HG03439 (cell line): ENCODE results near the gene CUTC.
"Not testable (repeated sequence)": the region's sequence is repeated elsewhere in the genome, so short reads cannot be mapped to it uniquely, and the experiment has no call there.

ENCODE experiments used
- ATAC-seq: cut with Tn5 transposase; IDR thresholded peaks from one replicate; pipeline ENCODE4 v1.9.1; 2021; ENCODE audit warnings: mild to moderate bottlenecking, moderate library complexity; ENCODE audit not compliant: unreplicated experiment

CUTC gene

DNA sequence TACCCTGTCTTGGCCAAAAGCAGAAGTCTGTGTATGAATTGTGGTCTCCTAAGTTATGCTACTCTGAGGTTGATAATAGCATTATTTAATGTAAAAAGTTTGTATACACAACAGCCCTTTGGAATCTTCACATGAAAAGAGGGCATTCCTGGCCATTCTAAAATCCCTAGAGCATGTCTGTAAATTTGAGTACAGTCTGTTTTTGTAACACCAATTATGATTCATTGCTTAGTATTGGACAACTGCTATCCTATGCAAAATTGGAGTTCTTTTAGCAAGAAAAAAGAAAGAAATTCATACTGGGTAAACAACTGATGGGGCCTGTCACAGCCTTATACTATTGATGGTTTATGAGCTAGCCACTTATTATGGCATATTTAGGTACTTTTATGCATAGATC is 10.2 kb downstream of the CUTC start:
- no peak for ATAC-seq

GRCh38 chr10:99742701-99743100 is 10.7 kb downstream of the CUTC start:
- no peak for ATAC-seq

DNA sequence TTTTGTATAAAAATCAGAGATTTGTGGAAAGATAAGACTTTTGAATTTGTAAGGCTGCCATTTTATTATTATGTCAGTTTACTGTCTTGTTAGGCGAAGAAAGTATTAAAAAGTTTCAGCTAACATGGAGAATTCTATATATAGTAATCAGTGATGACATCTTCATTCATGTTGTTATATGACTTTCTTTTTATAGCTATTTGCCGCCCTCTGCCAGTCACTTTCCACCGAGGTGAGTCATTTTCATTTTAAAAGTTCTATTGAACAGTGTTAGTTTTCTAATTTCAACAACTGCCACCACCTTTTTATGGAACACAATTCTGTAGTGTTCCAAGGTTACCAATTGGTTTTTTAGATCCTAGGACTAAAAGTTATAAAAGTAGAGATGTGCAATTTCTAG is 11.8 kb downstream of the CUTC start:
- ATAC-seq = no peak

DNA sequence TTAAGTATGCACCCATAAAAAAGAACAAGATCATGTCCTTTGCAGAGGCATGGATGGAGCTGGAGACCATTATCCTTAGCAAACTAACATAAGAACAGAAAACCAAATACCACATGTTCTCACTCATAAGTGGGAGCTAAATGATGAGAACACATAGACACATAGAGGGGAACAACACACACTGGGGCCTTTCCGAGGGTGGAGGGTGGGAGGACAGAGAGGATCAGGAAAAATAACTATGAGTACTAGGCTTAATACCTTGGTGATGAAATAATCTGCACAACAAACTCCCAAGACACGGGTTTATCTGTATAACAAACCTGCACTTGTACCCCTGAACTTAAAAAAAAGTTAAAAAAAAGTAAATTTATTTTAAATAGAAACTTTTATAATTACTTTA is 14.1 kb downstream of the CUTC start:
- not testable (repeated sequence) for ATAC-seq

- ATAC-seq = no peak
Observed at GRCh38 chr10:99748823-99749451, 16.9 kb downstream of the CUTC start.

DNA sequence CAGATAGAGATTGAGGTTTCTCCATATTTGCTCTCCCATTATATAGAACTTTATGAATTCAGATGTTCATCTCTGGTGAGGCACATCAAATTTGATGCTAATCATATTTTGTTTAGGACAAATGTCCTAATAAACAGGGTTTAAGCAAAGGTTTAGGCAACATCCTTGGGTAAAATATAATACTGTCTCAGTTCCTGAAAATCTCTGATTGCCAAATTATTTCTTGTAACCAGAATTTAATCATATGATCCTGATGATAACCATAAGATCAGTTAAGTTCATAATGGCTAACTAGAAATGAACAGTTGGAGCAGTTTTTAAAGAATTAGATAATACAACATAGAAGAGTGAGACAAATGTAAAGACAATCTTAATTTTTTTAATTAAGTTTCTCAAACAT is 18.6 kb downstream of the CUTC start:
- ATAC-seq = no peak

DNA sequence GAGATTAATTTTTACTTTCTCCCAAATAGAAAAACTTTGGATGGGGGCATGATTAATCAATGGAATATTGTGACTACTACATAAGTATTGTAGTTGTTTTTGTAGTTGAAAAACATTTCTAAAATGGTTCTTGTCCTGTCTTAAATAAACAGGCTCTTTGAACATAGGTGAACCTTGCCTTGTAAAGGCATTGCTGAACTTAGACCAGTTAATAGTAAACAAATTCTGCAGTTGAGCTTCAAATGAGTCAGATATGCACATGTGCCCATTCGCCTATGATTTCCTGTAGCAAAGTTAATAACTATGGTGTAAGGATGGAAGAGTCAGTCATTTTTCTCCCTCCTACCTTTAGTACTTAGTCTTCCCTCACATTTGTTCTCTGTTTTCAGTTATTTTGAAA is 22.6 kb downstream of the CUTC start:
- no peak for ATAC-seq

DNA sequence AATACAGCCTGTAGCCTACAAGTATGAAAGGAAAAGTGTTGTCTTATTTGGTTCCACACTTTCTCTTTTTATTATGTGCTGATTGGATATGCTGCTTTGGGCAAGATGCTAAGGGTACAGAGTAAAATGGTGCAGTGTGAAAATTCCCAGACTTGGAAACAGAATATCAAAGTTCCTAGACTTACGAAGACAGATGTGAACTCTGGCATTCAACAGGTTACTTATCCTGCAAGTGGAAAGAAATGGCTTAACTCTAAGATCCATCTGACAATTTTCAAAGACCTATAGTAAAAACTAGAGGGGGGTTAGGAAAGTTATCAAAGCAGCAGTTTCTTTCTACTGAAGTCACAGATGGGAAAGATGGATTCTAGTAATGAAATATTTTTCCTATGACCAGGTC is 24.1 kb downstream of the CUTC start:
- no peak for ATAC-seq

GRCh38 chr10:99758211-99758891 is 26.3 kb downstream of the CUTC start:
- no peak for ATAC-seq

DNA sequence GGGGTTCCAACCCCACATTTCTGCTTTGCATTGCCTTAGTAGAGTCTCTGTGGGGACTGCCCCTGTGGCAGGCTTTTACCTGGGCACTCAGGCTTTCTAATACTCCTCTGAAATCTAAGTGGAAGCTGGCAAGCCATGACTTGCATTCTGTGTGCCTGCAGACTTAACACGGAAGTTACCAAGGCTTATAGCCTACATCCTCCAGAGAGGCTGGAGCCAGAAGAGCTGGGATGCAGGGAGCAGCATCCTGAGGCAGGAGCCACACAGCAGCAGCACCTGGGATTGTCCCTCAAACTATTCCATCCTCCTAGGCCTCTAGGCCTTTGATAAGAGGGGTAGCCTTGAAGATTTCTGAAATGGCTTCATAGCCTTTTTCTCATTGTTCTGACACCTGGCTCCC is 28.3 kb downstream of the CUTC start:
- ATAC-seq = no peak

DNA sequence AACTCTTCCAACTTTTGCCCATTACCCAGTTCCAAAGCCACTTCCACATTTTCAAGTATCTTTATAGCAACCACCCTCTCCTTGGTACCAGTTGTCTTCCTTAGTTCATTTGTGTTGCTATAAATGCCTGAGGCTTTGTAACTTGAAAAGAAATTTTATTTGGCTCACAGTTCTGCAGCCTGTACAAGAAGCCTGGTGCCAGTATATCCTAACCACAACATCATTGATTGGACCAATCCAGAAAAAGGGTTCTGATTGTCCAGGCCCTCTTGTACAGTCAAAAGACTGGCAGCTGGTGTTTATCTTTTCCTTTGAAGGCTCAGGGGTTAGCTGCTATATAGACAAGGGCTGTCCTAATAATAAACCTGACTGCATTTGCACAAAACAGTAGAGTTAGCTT is 29.3 kb downstream of the CUTC start:
- no peak for ATAC-seq

- ATAC-seq = peak; percentile 33
Observed at GRCh38 chr10:99765672-99766301, 33.8 kb downstream of the CUTC start.

GRCh38 chr10:99766302-99766681 is 34.3 kb downstream of the CUTC start:
- ATAC-seq = peak; percentile 85

DNA sequence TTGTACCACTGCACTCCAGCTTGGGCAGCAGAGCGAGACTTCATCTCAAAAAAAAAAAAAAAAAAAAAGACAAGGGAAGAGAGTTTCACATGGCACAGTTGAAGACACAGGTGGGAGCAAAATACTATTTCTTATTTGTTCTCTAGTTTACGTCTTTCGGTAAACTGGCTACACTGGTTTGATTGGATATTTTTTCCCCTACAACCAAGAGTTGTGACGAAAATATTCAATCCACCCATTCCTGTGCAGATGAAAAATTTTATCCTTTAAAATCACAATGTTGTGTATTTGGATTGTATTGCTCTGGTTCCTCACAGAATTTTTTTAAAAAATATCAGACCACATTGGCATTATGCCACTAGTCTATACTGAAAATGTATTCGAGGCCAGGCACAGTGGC is 35.9 kb downstream of the CUTC start:
- ATAC-seq = no peak

DNA sequence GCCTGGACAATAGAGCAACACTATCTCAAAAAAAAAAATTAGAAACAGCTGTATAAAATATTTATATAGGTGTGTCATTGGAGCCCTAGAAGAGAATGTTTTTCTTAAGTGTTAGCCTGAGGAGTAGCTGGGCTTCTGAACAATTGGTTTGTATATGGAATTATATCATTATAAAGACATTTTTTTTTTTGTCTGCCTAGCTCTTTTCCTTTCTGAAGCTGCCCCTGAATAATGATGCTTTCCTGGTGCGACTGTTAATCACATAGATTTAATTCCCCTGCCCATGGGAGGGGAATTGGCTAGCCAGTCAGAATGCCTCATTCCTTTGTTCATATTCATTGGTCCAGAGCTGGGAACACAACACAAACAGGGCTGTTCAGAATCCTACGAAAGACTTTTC is 36.5 kb downstream of the CUTC start:
- ATAC-seq = no peak

- ATAC-seq = no peak
Observed at GRCh38 chr10:99769706-99770105, 37.7 kb downstream of the CUTC start.

GRCh38 chr10:99770408-99771045 is 38.5 kb downstream of the CUTC start:
- ATAC-seq = no peak

DNA sequence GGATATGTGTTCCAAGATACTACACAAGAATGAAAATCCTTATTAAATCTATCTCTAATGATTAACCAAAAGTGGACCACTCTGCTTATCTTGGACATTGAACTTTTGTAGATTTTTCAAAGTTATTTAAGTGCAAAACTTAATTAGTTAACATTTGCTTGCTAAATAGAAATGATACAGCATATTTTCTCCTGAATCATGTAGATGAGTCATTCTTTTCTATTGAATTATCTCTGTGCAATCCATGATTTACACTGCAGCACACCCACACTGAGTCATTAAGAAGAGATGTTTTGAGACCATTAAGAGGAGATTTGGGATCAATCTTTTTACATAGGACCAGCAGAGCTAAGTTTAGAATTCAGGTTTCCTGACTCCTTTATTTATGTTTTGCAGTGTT is 43.8 kb downstream of the CUTC start:
- ATAC-seq = no peak

DNA sequence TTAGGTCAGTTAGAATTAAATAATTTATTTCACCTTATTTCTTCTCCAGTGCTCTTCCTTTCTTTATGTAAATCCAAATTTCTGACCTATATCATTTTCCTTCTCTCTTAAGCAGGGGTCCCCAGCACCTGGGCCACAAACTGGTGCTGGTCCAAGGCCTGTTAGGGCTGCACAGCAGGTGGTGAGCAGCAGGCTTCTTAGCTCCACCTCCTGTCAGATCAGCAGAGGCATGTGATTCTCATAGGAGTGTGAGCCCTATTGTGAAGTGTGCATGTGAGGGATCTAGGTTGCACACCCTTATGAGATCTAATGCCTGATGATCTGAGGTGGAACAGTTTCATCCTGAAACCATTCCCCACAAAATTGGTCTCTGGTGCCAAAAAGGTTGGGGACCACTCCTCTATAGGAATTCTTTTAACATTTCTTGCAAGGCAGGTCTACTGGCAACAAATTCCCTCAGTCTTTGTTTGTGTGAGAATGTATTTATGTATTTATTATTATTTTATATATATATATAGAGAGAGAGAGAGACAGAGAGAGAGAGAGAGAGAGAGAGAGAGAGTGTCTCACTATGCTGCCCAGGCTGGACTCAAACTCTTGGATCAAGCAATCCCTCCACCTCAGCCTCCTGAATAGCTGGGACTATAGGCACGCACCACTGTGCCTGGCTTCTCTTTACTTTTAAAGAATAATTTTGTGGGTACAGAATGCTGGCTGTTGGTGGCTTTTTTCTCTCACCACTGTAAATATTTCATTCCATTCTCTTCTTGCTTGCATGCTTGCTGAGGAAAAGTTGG is 46.1 kb downstream of the CUTC start:
- ATAC-seq = peak; percentile 64

- no peak for ATAC-seq
Observed at GRCh38 chr10:99779335-99779734, 47.3 kb downstream of the CUTC start.

DNA sequence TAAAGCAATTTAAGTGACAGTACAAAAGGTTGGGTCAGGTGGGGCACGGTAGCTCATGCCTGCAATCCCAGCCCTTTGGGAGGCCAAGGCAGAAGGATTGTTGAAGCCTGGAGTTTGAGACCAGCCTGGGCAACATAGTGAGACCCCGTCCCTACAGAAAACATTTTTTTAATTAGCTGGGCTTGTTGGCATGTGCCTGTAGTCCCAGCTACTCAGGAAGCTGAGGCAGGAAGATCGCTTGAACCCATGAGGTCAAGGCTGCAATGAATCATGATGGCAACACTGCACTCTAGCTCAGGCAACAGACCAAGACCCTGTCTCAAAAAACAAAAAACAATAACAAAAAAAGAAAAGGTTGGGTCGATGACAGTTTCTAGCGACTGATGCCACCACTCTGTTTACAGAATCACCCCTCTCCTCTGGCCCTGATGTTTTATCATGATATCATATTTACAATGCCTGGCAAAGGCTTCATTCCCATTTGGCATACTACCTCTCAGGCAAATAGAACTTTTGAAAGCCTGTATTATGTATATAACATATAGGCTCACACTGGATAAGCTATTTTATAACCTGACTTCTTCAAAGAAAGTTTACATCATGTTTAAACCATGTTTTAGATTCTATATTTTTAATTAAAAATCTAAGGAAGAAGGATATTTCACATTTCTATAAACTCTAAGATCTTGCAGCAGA is 49.8 kb downstream of the CUTC start:
- no peak for ATAC-seq
